OCI-LY7 (cell line): ENCODE measurements around the gene PRAF2.

Experiments
- EZH2phosphoT487 ChIP-seq: fragments of 200-600 bp; sonication (generic); IDR thresholded peaks from 2 replicates; pipeline ENCODE4 v1.6.1; 2018; ENCODE audit warnings: low read depth, borderline replicate concordance, mild to moderate bottlenecking, mixed run types, antibody characterized with exemption, low read length, moderate library complexity, mixed read lengths
- TF ChIP-seq, protein P1 (sequence below): fragments of 200-600 bp; sonication (generic); conservative IDR thresholded peaks from 2 replicates; pipeline ENCODE4 v1.5.1; 2014; ENCODE audit warnings: mild to moderate bottlenecking, antibody characterized with exemption, low read length, moderate library complexity, mixed read lengths

- TF ChIP-seq, protein P1, sequence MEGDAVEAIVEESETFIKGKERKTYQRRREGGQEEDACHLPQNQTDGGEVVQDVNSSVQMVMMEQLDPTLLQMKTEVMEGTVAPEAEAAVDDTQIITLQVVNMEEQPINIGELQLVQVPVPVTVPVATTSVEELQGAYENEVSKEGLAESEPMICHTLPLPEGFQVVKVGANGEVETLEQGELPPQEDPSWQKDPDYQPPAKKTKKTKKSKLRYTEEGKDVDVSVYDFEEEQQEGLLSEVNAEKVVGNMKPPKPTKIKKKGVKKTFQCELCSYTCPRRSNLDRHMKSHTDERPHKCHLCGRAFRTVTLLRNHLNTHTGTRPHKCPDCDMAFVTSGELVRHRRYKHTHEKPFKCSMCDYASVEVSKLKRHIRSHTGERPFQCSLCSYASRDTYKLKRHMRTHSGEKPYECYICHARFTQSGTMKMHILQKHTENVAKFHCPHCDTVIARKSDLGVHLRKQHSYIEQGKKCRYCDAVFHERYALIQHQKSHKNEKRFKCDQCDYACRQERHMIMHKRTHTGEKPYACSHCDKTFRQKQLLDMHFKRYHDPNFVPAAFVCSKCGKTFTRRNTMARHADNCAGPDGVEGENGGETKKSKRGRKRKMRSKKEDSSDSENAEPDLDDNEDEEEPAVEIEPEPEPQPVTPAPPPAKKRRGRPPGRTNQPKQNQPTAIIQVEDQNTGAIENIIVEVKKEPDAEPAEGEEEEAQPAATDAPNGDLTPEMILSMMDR = no peak
- TF ChIP-seq EZH2phosphoT487 = no peak
Measured at GRCh38 chrX:49037883-49038475, 35.8 kb downstream of the PRAF2 start.
